Measurements from ENCODE around the gene PTPN4. TPM values are rescaled to one million over a fixed set of nuclear protein-coding genes. Genes with fewer than 3 reads are reported as not detected.

Gene PTPN4
- total RNA-seq, 1 donor from 2014 or later = 45.4 TPM

- H3K36me3 ChIP-seq = no peaks in the 10 kb centered on the region
- TF ChIP-seq, protein P1, sequence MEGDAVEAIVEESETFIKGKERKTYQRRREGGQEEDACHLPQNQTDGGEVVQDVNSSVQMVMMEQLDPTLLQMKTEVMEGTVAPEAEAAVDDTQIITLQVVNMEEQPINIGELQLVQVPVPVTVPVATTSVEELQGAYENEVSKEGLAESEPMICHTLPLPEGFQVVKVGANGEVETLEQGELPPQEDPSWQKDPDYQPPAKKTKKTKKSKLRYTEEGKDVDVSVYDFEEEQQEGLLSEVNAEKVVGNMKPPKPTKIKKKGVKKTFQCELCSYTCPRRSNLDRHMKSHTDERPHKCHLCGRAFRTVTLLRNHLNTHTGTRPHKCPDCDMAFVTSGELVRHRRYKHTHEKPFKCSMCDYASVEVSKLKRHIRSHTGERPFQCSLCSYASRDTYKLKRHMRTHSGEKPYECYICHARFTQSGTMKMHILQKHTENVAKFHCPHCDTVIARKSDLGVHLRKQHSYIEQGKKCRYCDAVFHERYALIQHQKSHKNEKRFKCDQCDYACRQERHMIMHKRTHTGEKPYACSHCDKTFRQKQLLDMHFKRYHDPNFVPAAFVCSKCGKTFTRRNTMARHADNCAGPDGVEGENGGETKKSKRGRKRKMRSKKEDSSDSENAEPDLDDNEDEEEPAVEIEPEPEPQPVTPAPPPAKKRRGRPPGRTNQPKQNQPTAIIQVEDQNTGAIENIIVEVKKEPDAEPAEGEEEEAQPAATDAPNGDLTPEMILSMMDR (IDR thresholded peaks at IDR 0.05; ENCODE audit: borderline replicate concordance) = no peak
- H3K27ac ChIP-seq (replicated peaks) = no peak overlapping the region
- intact Hi-C loops (cut with micrococcal nuclease) = no loop called here
- H3K4me1 ChIP-seq = peaks cover 31% of the 10 kb centered on the region
- H3K27me3 ChIP-seq (ENCODE audit: low read depth) = no peaks in the 10 kb centered on the region
- H3K9me3 ChIP-seq (replicated peaks) = no peaks in the 10 kb centered on the region
- no peak for DNase-seq
- H3K4me3 ChIP-seq = no peak overlapping the region
Observed at GRCh38 chr2:119864318-119864717, 104.6 kb downstream of the PTPN4 start.

GRCh38 chr2:119871725-119872124, 112.0 kb downstream of the PTPN4 start:
- intact Hi-C loops (cut with micrococcal nuclease) = no loop called here
- no peaks in the 10 kb centered on the region for H3K36me3 ChIP-seq
- H3K27ac ChIP-seq (replicated peaks) = no peak overlapping the region

GRCh38 chr2:119873350-119874315, 113.9 kb downstream of the PTPN4 start:
- TF ChIP-seq, protein P1 (IDR thresholded peaks at IDR 0.05; ENCODE audit: borderline replicate concordance) = no peak

More at GRCh38 chr2:119871725-119872124, 112.0 kb downstream of the PTPN4 start:
- TF ChIP-seq, protein P1 (IDR thresholded peaks at IDR 0.05; ENCODE audit: borderline replicate concordance) = no peak
- Histone ChIP-seq H3K27me3 (ENCODE audit: low read depth) (no peaks in the 10 kb centered on the region), H3K9me3 (replicated peaks) (no peaks in the 10 kb centered on the region), H3K4me1 (peaks cover 5% of the 10 kb centered on the region), H3K4me3 (no peak overlapping the region)
- no peak for DNase-seq

DNA sequence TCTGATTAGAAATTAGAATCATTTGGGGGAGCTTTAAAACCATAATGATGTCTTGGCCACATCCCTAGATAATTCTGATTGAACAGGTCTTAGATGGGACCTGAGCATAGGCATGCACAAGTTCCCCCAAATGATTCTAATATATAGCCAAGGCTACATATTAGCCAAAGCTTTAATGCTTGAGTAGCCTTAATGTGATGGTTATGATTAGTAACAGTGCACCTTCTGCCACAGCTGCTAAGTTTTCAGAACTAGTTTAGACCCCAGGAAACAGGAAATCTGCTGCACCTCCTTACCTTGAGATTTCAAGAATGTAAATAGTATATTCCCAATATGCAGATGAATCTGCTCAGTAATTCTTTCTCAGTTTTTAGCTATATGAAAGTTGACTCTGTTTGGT, 119.8 kb downstream of the PTPN4 start:
- DNase-seq = no peak
- H3K27me3 ChIP-seq (ENCODE audit: low read depth) = no peaks in the 10 kb centered on the region
- peaks cover 14% of the 10 kb centered on the region for H3K36me3 ChIP-seq
- TF ChIP-seq, protein P1 (IDR thresholded peaks at IDR 0.05; ENCODE audit: borderline replicate concordance) = no peak
- intact Hi-C loops (cut with micrococcal nuclease) = no loop called here
- no peaks in the 10 kb centered on the region for H3K4me1 ChIP-seq
- no peak overlapping the region for H3K4me3 ChIP-seq
- H3K9me3 ChIP-seq (replicated peaks) = no peaks in the 10 kb centered on the region
- no peak overlapping the region for H3K27ac ChIP-seq (replicated peaks)

More at GRCh38 chr2:119873350-119874315, 113.9 kb downstream of the PTPN4 start:
- H3K9me3 ChIP-seq (replicated peaks) = no peaks in the 10 kb centered on the region
- no peak for DNase-seq
- H3K27me3 ChIP-seq (ENCODE audit: low read depth) = no peaks in the 10 kb centered on the region
- H3K27ac ChIP-seq (replicated peaks) = no peak overlapping the region
- no peak overlapping the region for H3K4me3 ChIP-seq
- no peaks in the 10 kb centered on the region for H3K36me3 ChIP-seq
- H3K4me1 ChIP-seq = peaks cover 5% of the 10 kb centered on the region
- intact Hi-C loops (cut with micrococcal nuclease) = no loop called here

DNA sequence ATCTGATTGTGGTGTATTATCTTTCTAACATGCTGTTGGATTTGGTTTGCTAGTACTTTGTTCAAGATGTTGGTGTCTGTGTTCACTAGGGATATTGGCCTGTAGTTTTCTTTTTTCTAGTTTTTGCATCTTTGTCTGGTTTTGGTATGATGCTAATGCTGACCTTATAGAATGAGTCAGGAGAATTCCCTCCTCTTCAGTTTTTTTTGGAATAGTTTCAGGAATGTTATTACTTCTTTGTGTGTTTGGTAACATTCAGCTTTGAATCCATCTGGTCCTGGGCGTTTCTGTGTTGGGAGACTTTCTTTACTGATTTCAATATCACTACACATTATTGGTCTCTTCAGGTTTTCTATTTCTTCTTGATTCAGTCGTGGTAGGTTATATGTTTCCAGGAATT, 129.0 kb downstream of the PTPN4 start:
- TF ChIP-seq, protein P1 (IDR thresholded peaks at IDR 0.05; ENCODE audit: borderline replicate concordance) = no peak

More for the DNA sequence above, 129.0 kb downstream of the PTPN4 start:
- intact Hi-C loops (cut with micrococcal nuclease) = no loop called here
- H3K4me1 ChIP-seq = no peaks in the 10 kb centered on the region
- no peaks in the 10 kb centered on the region for H3K27me3 ChIP-seq (ENCODE audit: low read depth)
- DNase-seq = no peak
- H3K4me3 ChIP-seq = no peak overlapping the region
- H3K36me3 ChIP-seq = peaks cover 54% of the 10 kb centered on the region
- H3K9me3 ChIP-seq (replicated peaks) = peaks cover 26% of the 10 kb centered on the region
- no peak overlapping the region for H3K27ac ChIP-seq (replicated peaks)
